HG03025 (cell line): Measurements from ENCODE around the gene TBX18.

Experiments
- ATAC-seq: cut with Tn5 transposase; IDR thresholded peaks from one replicate; pipeline ENCODE4 v1.9.1; 2021; ENCODE audit warnings: mild to moderate bottlenecking, moderate library complexity; ENCODE audit not compliant: unreplicated experiment, low FRiP score

The TBX18 gene

DNA sequence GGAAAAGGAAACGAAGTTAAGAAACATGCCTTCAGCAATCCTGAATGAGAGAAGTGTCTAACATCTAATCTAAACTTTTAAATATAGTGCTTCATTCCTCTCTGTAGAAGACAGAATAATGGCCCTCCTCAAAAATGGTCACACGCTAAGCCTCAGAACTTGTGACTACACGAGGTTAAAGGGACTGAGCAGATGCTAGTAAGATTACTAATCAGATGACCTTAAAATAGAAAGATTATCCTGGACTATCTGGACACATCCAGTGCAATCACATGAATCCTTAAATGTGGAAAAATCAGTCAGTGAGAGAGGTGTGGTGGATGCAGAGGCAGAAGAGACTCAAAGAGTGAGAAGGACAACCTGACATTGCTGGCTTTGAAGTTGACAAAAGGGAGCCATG, 126.1 kb downstream of the TBX18 start:
- no peak for ATAC-seq
